Measurements from ENCODE around the gene NRIP1. TPM values are rescaled to one million over a fixed set of nuclear protein-coding genes. Genes with fewer than 3 reads are reported as not detected.

NRIP1 gene
- total and polyA plus RNA-seq, 9 of the 15 experiments (the other 6 are each of a cell fraction or from before 2014, with no cell fraction given), result 4.3 to 42.8 (median 19.6) TPM

- TF ChIP-seq MLLT1 (IDR thresholded peaks at IDR 0.05), result no peak
- no peak for TF ChIP-seq ZNF121 (CRISPR knock-in tag; conservative IDR thresholded peaks at IDR 0.05)
- TF ChIP-seq SNIP1 (IDR thresholded peaks at IDR 0.05; ENCODE audit: low read depth), result no peak
- no peak for TF ChIP-seq VEZF1 (CRISPR knock-in tag; IDR thresholded peaks at IDR 0.05)
These were observed 103.3 kb downstream of the NRIP1 start (continued) for GRCh38 chr21:14961502-14961901.

GRCh38 chr21:14959343-14959742 lies 105.5 kb downstream of the NRIP1 start:
- BruUV-seq (replicated peaks), result no TSS peak
- no peak for DNase-seq (ENCODE audit: extremely low read depth in 1 of 4, low spot score in 3 of 4)

More at GRCh38 chr21:14959343-14959742, 105.5 kb downstream of the NRIP1 start:
- no peak for FAIRE-seq
- no peaks in the 10 kb centered on the region for H3K27me3 ChIP-seq (ENCODE audit: control insufficient read depth in 2 of 2, insufficient read depth in 2 of 2, low read length in 2 of 2)
- WGBS (ENCODE audit: insufficient coverage, low coverage, missing lambda C conversion rate), result 31% methylated on average over 3 of the region's 3 CpGs
- no peak overlapping the region for H3K27ac ChIP-seq (ENCODE audit: extremely low read depth, low read depth, low read length)
- H3K4me3 ChIP-seq, result no peak overlapping the region
- ATAC-seq, result no peak
- in situ Hi-C loops (cut with MboI), result no loop called here
- no peaks in the 10 kb centered on the region for H3K9me3 ChIP-seq (replicated peaks; ENCODE audit: control insufficient read depth, insufficient read depth, low read depth, low read length)
- intact Hi-C loops (cut with micrococcal nuclease), result no loop called here
- CTCF ChIA-PET (ENCODE audit: low intra/inter-chr PET ratio), result no interaction called here
- no peaks in the 10 kb centered on the region for H3K79me2 ChIP-seq (ENCODE audit: control insufficient read depth, insufficient read depth, low read length)
- H2AFZ ChIP-seq (ENCODE audit: low read depth, low read length), result no peak overlapping the region
- 0 out of 5 replicates have a peak, but pooled peaks cover 0 to 4% of the 10 kb centered on the region in 2 experiments for H3K4me1 ChIP-seq (replicated peaks in 1 of 2; ENCODE audit: control insufficient read depth in 2 of 2, insufficient read depth in 2 of 2, low read length in 2 of 2)
- TF ChIP-seq ZNF146 (CRISPR knock-in tag; IDR thresholded peaks at IDR 0.05; ENCODE audit: unreplicated experiment) (no peak), TAF7 (tag; IDR thresholded peaks at IDR 0.05) (no peak), KLF10 (CRISPR knock-in tag; IDR thresholded peaks at IDR 0.05) (no peak)
- no peak overlapping the region for H3K9ac ChIP-seq (ENCODE audit: insufficient read depth in 1 of 2, low read depth in 2 of 2, low read length in 2 of 2)
- no peaks in the 10 kb centered on the region for H4K20me1 ChIP-seq (replicated peaks; ENCODE audit: control insufficient read depth, insufficient read depth, low read length)
- POLR2A ChIA-PET, result interaction anchor here (0.7 to 1.1 kb wide), 2 partner anchors 10 to 13 kb away, joined by 3 read pairs; no protein-coding TSS in a partner anchor
- H3K36me3 ChIP-seq (ENCODE audit: control insufficient read depth, insufficient read depth, low read length), result peaks cover 6% of the 10 kb centered on the region; the same call in 2 of the 3 replicates
- H3K9me1 ChIP-seq (ENCODE audit: control insufficient read depth, insufficient read depth, low read length), result no peaks in the 10 kb centered on the region
- H3K4me2 ChIP-seq (ENCODE audit: insufficient read depth, low read length), result no peak overlapping the region

Data from K562 (cell line).